Right atrium auricular region (tissue), 2 donors: ENCODE results near the gene MAD2L1. TPM values are rescaled to one million over a fixed set of nuclear protein-coding genes. Genes with fewer than 3 reads are reported as not detected.

Source experiments
- DNase-seq: peaks from one replicate; pipeline ENCODE4 v3.0.0-alpha.2; 2019; ENCODE audit warnings: low spot score
- H3K27ac ChIP-seq, 2 donors: fragments of 200-600 bp; sonication (generic); 1 replicate in 1 of 2; 2 replicates in 1 of 2; pipeline ENCODE4 v1.5.1; 2016 to 2019
- H3K27me3 ChIP-seq, 2 donors: fragments of 200-600 bp; sonication (generic); one replicate each; pipeline versions ENCODE4 v1.5.1 to v1.6.0; 2017 to 2019
- H3K36me3 ChIP-seq: fragments of 200-600 bp; sonication (generic); one replicate; pipeline ENCODE4 v1.5.1; 2016
- H3K4me1 ChIP-seq, 2 donors: fragments of 200-600 bp; sonication (generic); one replicate each; pipeline versions ENCODE4 v1.5.1 to v1.6.0; 2017 to 2019
- H3K4me3 ChIP-seq, 2 donors: fragments of 200-600 bp; sonication (generic); 1 replicate in 1 of 2; 2 replicates in 1 of 2; pipeline ENCODE4 v1.5.1; 2017 to 2019; ENCODE audit warnings: mild to moderate bottlenecking in 1 of 2, moderate library complexity in 1 of 2
- H3K9me3 ChIP-seq, 2 donors: fragments of 200-600 bp; sonication (generic); one replicate each; pipeline ENCODE4 v1.5.1; 2019
- total RNA-seq, 2 donors: library from RNA; depleted of rRNA; stranded (reverse); fragments of >200 nt; gene quantifications; one replicate each; pipeline ENCODE4 v1.1.0, GENCODE V29; 2016
- TF ChIP-seq, protein P1 (sequence below), 2 donors: fragments of 200-600 bp; sonication (generic); IDR thresholded peaks; one replicate each; pipeline ENCODE4 v1.5.1; 2019; ENCODE audit warnings: antibody characterized with exemption in 2 of 2

The MAD2L1 gene
- total RNA-seq, 2 donors from 2014 or later, result 0.24 to 0.78 TPM

DNA sequence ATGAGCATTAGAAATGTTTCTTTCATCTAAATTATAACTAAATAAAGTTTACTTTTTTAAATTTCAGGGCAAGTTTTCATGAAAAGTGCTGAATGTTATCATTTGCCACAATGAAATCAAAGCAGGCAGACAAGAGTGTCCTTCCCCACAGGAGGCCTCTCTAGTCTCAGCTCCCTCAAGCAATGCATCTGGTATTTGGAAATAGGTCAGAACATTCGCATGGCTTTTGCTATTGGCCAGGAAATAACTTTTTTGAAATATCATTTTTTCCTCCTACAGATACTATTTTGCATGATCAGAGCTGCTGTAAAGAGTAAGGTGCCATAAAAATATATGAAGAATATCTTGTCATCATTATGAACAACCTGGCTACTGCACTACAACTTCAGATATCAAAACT lies 41.1 kb downstream of the MAD2L1 start:
- no peaks in the 10 kb centered on the region for H3K4me1 ChIP-seq
- H3K36me3 ChIP-seq, result no peaks in the 10 kb centered on the region
- no peak overlapping the region for H3K27ac ChIP-seq
- TF ChIP-seq, protein P1, sequence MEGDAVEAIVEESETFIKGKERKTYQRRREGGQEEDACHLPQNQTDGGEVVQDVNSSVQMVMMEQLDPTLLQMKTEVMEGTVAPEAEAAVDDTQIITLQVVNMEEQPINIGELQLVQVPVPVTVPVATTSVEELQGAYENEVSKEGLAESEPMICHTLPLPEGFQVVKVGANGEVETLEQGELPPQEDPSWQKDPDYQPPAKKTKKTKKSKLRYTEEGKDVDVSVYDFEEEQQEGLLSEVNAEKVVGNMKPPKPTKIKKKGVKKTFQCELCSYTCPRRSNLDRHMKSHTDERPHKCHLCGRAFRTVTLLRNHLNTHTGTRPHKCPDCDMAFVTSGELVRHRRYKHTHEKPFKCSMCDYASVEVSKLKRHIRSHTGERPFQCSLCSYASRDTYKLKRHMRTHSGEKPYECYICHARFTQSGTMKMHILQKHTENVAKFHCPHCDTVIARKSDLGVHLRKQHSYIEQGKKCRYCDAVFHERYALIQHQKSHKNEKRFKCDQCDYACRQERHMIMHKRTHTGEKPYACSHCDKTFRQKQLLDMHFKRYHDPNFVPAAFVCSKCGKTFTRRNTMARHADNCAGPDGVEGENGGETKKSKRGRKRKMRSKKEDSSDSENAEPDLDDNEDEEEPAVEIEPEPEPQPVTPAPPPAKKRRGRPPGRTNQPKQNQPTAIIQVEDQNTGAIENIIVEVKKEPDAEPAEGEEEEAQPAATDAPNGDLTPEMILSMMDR (IDR thresholded peaks at IDR 0.05), result no peak
- DNase-seq, result no peak
- no peaks in the 10 kb centered on the region for H3K27me3 ChIP-seq
- H3K4me3 ChIP-seq, result no peak overlapping the region
- no peaks in the 10 kb centered on the region for H3K9me3 ChIP-seq

DNA sequence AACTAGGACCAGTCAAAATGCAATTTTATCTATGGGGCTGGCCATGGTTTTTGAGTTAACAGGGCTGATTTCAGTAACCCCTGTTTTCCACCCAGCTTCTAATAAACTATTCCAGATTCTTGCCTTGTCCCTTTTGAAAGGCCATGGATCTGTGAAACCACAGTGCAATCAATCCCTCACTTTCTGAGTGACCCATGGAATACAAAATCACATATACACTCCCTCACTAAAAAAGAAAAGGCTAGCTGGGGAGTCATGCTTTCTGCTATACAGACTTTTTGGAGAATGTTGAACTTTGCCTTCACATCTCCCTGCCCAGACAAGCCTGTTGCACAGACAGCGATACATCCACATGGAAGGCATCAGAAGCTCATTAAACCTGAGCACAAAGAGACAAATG lies 47.9 kb downstream of the MAD2L1 start:
- no peak for DNase-seq
- TF ChIP-seq, protein P1 (IDR thresholded peaks at IDR 0.05), result no peak
- Histone ChIP-seq H3K9me3 (no peaks in the 10 kb centered on the region), H3K4me1 (no peaks in the 10 kb centered on the region), H3K4me3 (no peak overlapping the region), H3K27ac (no peak overlapping the region), H3K27me3 (no peaks in the 10 kb centered on the region), H3K36me3 (no peaks in the 10 kb centered on the region)

DNA sequence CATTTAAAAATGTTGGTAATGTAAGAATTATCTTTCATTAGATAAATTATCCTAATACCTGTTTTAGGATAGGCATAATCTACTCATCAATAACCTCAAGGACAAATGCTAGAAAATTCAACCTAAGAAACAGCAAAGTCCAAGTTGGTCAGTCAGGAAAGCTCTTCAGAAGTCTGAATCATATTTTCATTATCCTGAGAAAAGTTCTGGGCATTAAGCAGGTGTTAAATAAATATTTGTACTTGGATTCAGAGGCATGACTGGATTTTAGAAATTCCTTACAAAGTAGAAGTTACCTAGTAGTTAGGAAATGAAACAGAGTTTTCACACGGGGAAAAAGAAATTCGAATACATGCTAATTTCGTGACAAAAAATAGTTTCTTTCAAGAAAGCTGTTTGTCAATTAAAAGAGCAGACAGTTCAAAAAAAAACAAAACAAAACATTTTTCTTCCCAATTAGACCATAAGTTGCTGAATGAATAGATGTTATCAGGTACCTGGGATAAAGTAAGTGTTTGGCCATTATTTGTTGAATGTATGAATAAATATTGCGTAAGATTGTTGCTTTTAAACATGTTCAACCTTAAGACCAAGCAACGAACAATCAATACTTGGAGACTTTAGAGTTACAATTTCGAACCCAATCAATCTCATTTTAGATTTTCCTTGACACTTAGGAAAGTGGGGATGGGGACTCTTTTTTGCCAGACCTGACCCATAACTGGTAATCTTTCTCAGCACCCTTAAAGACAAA lies 48.5 kb downstream of the MAD2L1 start:
- H3K9me3 ChIP-seq, result no peaks in the 10 kb centered on the region
- H3K27me3 ChIP-seq, result no peaks in the 10 kb centered on the region
- DNase-seq, result no peak
- no peak overlapping the region for H3K27ac ChIP-seq
- TF ChIP-seq, protein P1 (IDR thresholded peaks at IDR 0.05), result no peak
- H3K36me3 ChIP-seq, result no peaks in the 10 kb centered on the region
- H3K4me1 ChIP-seq, result no peaks in the 10 kb centered on the region
- no peak overlapping the region for H3K4me3 ChIP-seq

DNA sequence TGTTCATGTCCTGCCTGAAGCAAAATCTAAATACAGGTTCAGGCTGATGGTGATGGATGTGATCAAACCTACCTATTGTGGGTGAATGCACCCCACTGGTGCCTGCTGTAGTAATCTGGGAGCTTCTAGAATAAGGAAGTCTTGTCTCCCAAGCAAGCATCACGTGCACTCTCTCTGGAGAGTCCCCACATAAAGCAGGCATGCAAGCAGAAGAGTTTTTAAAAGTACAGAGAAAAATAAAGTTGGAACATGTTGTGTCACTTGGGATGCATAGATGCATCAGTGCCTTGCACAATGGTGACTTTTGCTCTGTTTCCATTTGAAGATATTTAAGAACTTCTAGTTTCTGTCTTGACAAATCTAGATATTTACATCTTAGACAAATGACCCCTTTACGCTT lies 54.9 kb downstream of the MAD2L1 start:
- H3K4me1 ChIP-seq, result no peaks in the 10 kb centered on the region

DNA sequence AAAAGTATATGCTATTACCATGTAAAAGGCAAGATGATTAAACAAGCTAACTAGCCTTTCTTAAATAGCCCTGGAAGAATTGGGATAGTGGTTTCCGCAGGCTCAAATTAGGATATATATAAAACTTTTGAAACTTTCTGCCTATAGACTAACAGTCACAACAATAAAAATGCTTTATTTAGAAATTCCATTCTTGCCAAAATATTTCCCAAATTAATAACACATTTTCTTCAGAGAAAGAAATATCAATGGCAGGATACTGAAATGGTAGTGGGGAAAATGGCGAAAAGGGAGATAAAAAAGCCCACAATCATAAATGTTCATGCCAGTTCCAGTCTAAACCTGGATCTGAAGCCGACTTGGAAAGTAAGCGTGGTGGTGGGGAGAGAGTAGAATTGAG lies 56.0 kb downstream of the MAD2L1 start:
- Histone ChIP-seq H3K27me3 (no peaks in the 10 kb centered on the region), H3K4me3 (no peak overlapping the region), H3K36me3 (no peaks in the 10 kb centered on the region), H3K27ac (no peak overlapping the region), H3K4me1 (no peaks in the 10 kb centered on the region), H3K9me3 (no peaks in the 10 kb centered on the region)
- no peak for DNase-seq
- TF ChIP-seq, protein P1 (IDR thresholded peaks at IDR 0.05), result no peak

More for the DNA sequence above, 54.9 kb downstream of the MAD2L1 start:
- Histone ChIP-seq H3K9me3 (no peaks in the 10 kb centered on the region), H3K4me3 (no peak overlapping the region), H3K36me3 (no peaks in the 10 kb centered on the region), H3K27ac (no peak overlapping the region), H3K27me3 (no peaks in the 10 kb centered on the region)
- DNase-seq, result no peak
- TF ChIP-seq, protein P1 (IDR thresholded peaks at IDR 0.05), result no peak

DNA sequence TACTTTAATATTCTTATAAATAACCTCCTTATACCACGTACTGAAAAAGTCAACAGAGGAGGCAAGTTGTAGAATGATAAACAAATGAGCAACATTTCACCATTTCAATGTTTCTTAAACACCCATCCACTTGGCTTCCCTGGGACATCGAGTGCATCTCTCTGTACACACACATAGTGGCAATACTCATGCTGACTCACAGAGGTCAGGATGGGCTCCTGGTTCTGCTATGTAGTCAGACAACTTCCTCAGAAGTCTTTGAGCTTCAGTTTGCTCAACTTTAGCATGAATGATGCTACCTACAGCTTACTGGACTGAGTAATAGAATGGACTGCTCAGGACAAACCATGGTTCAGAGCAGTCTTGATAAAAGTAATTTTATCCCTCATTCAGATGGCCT lies 56.9 kb downstream of the MAD2L1 start:
- Histone ChIP-seq H3K4me3 (no peak overlapping the region), H3K27me3 (no peaks in the 10 kb centered on the region), H3K4me1 (no peaks in the 10 kb centered on the region), H3K27ac (no peak overlapping the region), H3K36me3 (no peaks in the 10 kb centered on the region), H3K9me3 (no peaks in the 10 kb centered on the region)
- TF ChIP-seq, protein P1 (IDR thresholded peaks at IDR 0.05), result no peak
- DNase-seq, result no peak
